Testis (tissue), 3 donors: ENCODE data around the gene ALOX15. TPM values are rescaled to one million over a fixed set of nuclear protein-coding genes. Genes with fewer than 3 reads are reported as not detected.
"Not testable (repeated sequence)": the region's sequence is repeated elsewhere in the genome, so short reads cannot be mapped to it uniquely, and the experiment has no call there.

Source experiments
- DNase-seq: peaks from one replicate; pipeline ENCODE4 v3.0.0-alpha.2; 2019
- H3K27ac ChIP-seq, 2 donors: fragments of 200-600 bp; sonication (generic); one replicate each; pipeline ENCODE4 v1.5.1; 2019
- H3K27me3 ChIP-seq: fragments of 200-600 bp; sonication (generic); one replicate; pipeline ENCODE4 v1.5.1; 2019
- H3K36me3 ChIP-seq: fragments of 200-600 bp; sonication (generic); one replicate; pipeline ENCODE4 v1.5.1; 2017; ENCODE audit warnings: low read depth; ENCODE audit errors: missing control alignments
- H3K4me1 ChIP-seq: fragments of 200-600 bp; sonication (generic); one replicate; pipeline ENCODE4 v1.5.1; 2019
- H3K4me3 ChIP-seq, 2 donors: fragments of 200-600 bp; sonication (generic); one replicate each; pipeline ENCODE4 v1.5.1; 2017 to 2019
- H3K9me3 ChIP-seq: fragments of 200-600 bp; sonication (generic); one replicate; pipeline ENCODE4 v1.5.1; 2017
- POLR2A ChIP-seq: fragments of 450-650 bp; IDR thresholded peaks from one replicate; pipeline ENCODE4 v1.6.1; 2017; ENCODE audit warnings: antibody characterized with exemption, mild to moderate bottlenecking, moderate library complexity
- WGBS, 2 donors: methylation state at CpG; one replicate each; pipeline ENCODE4 v1.1.5; 2018; 5-methylcytosine and 5-hydroxymethylcytosine counted together
- intact Hi-C: fragments of 100-400 bp; cut with DNase I; formaldehyde crosslinking; loops from one replicate; pipeline ENCODE4 v1.15.1; 2023; ENCODE audit warnings: low total_unique reads
- polyA plus RNA-seq: library from polyadenylated mRNA; stranded (reverse); fragments of 350-450 nt; fragmentation: Illumina TruSeq; extraction: RNeasy Lipid Tissue Mini Kit (QIAGEN cat#74804); gene quantifications from one replicate; pipeline ENCODE4 v1.2.3, GENCODE V29; 2014; ENCODE audit warnings: low read depth, low replicate concordance; ENCODE audit not compliant: insufficient read depth
- total RNA-seq, 2 donors: library from RNA; depleted of rRNA; stranded (reverse); fragments of >200 nt; gene quantifications; one replicate each; pipeline ENCODE4 v1.2.3, GENCODE V29; 2016
- TF ChIP-seq, protein P1 (sequence below), 3 experiments: fragments of 450-650 bp in 2 of 3; fragments of 200-600 bp in 1 of 3; sonication (generic) in 1 of 3; IDR thresholded peaks; one replicate each; pipeline ENCODE4 v1.5.1; 2016 to 2019; ENCODE audit warnings: antibody characterized with exemption in 3 of 3, mild to moderate bottlenecking in 2 of 3, moderate library complexity in 1 of 3

Gene ALOX15
- total and polyA plus RNA-seq, 3 donors from 2014 or later: 1.3 to 5.2 (median 2.4) TPM

DNA sequence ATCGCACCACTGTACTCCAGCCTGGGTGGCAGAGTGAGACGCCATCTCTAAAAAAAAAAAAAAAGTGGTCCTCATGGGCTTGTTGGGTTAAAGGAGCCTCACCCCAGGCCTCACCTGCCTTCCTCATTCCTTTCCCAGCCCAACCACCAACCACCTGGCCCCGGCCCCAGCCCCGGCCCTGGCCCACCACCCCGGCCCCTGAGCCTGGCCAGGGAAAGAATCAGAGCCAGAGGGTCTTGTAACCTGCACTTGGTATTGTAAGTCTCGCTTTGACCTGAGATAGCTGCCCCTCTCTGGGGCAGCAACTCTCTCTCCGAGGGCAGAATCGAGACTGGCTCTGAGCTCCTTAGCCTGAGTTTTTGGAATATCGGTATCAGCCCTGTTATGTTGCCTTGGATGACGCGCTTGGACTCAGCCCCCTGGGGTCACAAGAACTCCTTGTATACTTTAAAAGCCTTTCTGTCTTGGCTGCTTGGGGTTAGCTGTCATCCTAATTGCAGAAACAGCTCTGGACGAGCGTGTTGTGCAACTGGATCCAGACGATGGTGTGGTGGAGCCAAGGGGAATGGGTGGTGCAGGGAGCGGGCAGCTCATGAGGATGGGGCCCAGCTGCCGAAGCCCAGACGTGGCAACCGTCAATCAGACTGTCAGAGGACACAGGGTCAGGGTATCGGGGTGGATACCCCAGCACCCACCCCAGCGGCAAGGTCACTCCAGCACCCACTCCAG, 42.5 kb downstream of the ALOX15 start:
- peaks cover 9% of the 10 kb centered on the region for H3K4me1 ChIP-seq
- TF ChIP-seq, protein P1, sequence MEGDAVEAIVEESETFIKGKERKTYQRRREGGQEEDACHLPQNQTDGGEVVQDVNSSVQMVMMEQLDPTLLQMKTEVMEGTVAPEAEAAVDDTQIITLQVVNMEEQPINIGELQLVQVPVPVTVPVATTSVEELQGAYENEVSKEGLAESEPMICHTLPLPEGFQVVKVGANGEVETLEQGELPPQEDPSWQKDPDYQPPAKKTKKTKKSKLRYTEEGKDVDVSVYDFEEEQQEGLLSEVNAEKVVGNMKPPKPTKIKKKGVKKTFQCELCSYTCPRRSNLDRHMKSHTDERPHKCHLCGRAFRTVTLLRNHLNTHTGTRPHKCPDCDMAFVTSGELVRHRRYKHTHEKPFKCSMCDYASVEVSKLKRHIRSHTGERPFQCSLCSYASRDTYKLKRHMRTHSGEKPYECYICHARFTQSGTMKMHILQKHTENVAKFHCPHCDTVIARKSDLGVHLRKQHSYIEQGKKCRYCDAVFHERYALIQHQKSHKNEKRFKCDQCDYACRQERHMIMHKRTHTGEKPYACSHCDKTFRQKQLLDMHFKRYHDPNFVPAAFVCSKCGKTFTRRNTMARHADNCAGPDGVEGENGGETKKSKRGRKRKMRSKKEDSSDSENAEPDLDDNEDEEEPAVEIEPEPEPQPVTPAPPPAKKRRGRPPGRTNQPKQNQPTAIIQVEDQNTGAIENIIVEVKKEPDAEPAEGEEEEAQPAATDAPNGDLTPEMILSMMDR (IDR thresholded peaks at IDR 0.05): no peak
- TF ChIP-seq POLR2A: no peak
- peak; percentile 69 for DNase-seq
- H3K27ac ChIP-seq: peak overlapping the region in 1 of 2 donors; percentile 61
- WGBS, 2 donors: 72 to 78% methylated on average over 18 to 20 of the region's 20 CpGs
- no peaks in the 10 kb centered on the region for H3K27me3 ChIP-seq
- H3K4me3 ChIP-seq: no peak overlapping the region
- H3K36me3 ChIP-seq: no peaks in the 10 kb centered on the region
- intact Hi-C loops: no loop called here
- no peaks in the 10 kb centered on the region for H3K9me3 ChIP-seq

DNA sequence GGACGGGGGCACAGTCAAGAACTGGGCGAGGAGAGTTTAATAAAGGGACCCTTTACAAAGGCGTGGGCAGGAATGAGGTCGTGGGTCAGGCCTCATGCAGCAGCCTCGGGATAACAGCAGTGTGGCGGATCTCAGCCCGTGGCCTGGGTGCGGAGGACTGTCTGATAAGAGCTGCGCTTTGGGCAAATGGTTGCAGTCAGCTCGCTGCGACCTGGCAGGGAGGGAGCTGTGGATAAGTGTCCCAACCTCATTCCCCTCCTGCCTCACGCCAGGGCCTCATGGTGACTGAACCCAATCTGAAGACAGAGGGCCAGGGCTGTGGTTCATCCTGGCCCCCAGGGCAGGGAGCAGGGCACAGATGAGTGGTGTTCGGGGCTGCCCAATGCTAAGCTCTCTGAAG, 43.5 kb downstream of the ALOX15 start:
- Histone ChIP-seq H3K4me1 (peaks cover 9% of the 10 kb centered on the region), H3K27ac (no peak overlapping the region), H3K4me3 (no peak overlapping the region), H3K36me3 (no peaks in the 10 kb centered on the region), H3K27me3 (no peaks in the 10 kb centered on the region), H3K9me3 (no peaks in the 10 kb centered on the region)
- DNase-seq: peak; percentile 44
- intact Hi-C loops: no loop called here
- TF ChIP-seq, protein P1 (IDR thresholded peaks at IDR 0.05): no peak
- no peak for TF ChIP-seq POLR2A
- WGBS, 2 donors: 80 to 87% methylated on average over 9 to 13 of the region's 13 CpGs

- WGBS, 2 donors: 95 to 96% methylated on average over 28 to 34 of the region's 36 CpGs
Observed at GRCh38 chr17:4596636-4597380, 44.7 kb downstream of the ALOX15 start.

GRCh38 chr17:4595685-4596342, 45.7 kb downstream of the ALOX15 start:
- H3K4me1 ChIP-seq, intact Hi-C loops: not testable (repeated sequence)

More at GRCh38 chr17:4596636-4597380, 44.7 kb downstream of the ALOX15 start:
- H3K9me3 ChIP-seq: no peaks in the 10 kb centered on the region
- H3K4me1 ChIP-seq: peaks cover 9% of the 10 kb centered on the region
- H3K36me3 ChIP-seq: no peaks in the 10 kb centered on the region
- H3K4me3 ChIP-seq: no peak overlapping the region
- H3K27me3 ChIP-seq: no peaks in the 10 kb centered on the region
- DNase-seq: no peak
- no peak for TF ChIP-seq POLR2A
- TF ChIP-seq, protein P1 (IDR thresholded peaks at IDR 0.05): no peak
- H3K27ac ChIP-seq: no peak overlapping the region
- intact Hi-C loops: no loop called here

More at GRCh38 chr17:4595685-4596342, 45.7 kb downstream of the ALOX15 start:
- WGBS, 2 donors: 94% methylated on average over 15 to 23 of the region's 23 CpGs
- H3K4me3 ChIP-seq, DNase-seq, H3K36me3 ChIP-seq, H3K27me3 ChIP-seq, H3K9me3 ChIP-seq, H3K27ac ChIP-seq: not testable (repeated sequence)
